Astrocyte (in vitro differentiated cells and primary cell): Measurements from ENCODE around the gene ZNF254. TPM values are rescaled to one million over a fixed set of nuclear protein-coding genes. Genes with fewer than 3 reads are reported as not detected.

Experiments used
- DNase-seq: peaks from one replicate; pipeline ENCODE4 v3.0.0-alpha.2; 2010; ENCODE audit warnings: low read depth
- FAIRE-seq: peaks from 2 replicates; lab custom pipeline; 2011; peaks lifted over from hg19 to GRCh38; lab: Jason Lieb, UNC
- H2AFZ ChIP-seq: 2 replicates; pipeline ENCODE4 v1.6.0; 2012; ENCODE audit warnings: low read depth, low read length, inconsistent platforms
- H3K27ac ChIP-seq: 2 replicates; pipeline ENCODE4 v1.5.1; 2011; ENCODE audit warnings: low read depth, low read length, inconsistent platforms
- H3K27me3 ChIP-seq: 2 replicates; pipeline ENCODE4 v1.6.0; 2011; ENCODE audit warnings: low read length, inconsistent platforms; ENCODE audit not compliant: insufficient read depth
- H3K36me3 ChIP-seq: 2 replicates; pipeline ENCODE4 v1.5.1; 2011; ENCODE audit warnings: low read length, inconsistent platforms; ENCODE audit not compliant: insufficient read depth
- H3K4me1 ChIP-seq: 2 replicates; pipeline ENCODE4 v1.5.1; 2011; ENCODE audit warnings: low read length, inconsistent platforms; ENCODE audit not compliant: insufficient read depth
- H3K4me2 ChIP-seq: 2 replicates; pipeline ENCODE4 v1.6.0; 2012; ENCODE audit warnings: low read length, inconsistent platforms
- H3K4me3 ChIP-seq: 2 replicates; pipeline ENCODE4 v1.5.1; 2011; ENCODE audit warnings: low read depth, mild to moderate bottlenecking, low read length, inconsistent platforms; ENCODE audit not compliant: insufficient read depth
- H3K79me2 ChIP-seq: 2 replicates; pipeline ENCODE4 v1.6.0; 2012; ENCODE audit warnings: mild to moderate bottlenecking, low read length, inconsistent platforms; ENCODE audit not compliant: insufficient read depth
- H3K9ac ChIP-seq: 2 replicates; pipeline ENCODE4 v1.6.0; 2012; ENCODE audit warnings: mild to moderate bottlenecking, low read length, inconsistent platforms
- H3K9me3 ChIP-seq: 2 replicates; pipeline ENCODE4 v1.5.1; 2012; ENCODE audit warnings: low read depth, mild to moderate bottlenecking, low read length, inconsistent platforms; ENCODE audit not compliant: insufficient read depth
- H4K20me1 ChIP-seq: 2 replicates; pipeline ENCODE4 v1.6.0; 2012; ENCODE audit warnings: low read length, inconsistent platforms; ENCODE audit not compliant: insufficient read depth
- H3K27ac Mint-ChIP-seq: one replicate; pipeline ENCODE4 v1.8.0; 2021; ENCODE audit warnings: mild to moderate bottlenecking, mixed read lengths; ENCODE audit not compliant: unreplicated experiment
- H3K27me3 Mint-ChIP-seq: one replicate; pipeline ENCODE4 v1.8.0; 2021; ENCODE audit warnings: low read depth, mixed read lengths; ENCODE audit not compliant: unreplicated experiment
- H3K36me3 Mint-ChIP-seq: one replicate; pipeline ENCODE4 v1.8.0; 2021; ENCODE audit warnings: low read depth, mixed read lengths; ENCODE audit not compliant: unreplicated experiment
- H3K4me1 Mint-ChIP-seq: one replicate; pipeline ENCODE4 v1.8.0; 2021; ENCODE audit warnings: low read depth, mixed read lengths; ENCODE audit not compliant: unreplicated experiment
- H3K4me3 Mint-ChIP-seq: one replicate; pipeline ENCODE4 v1.8.0; 2021; ENCODE audit warnings: mild to moderate bottlenecking, moderate library complexity, mixed read lengths; ENCODE audit not compliant: unreplicated experiment
- H3K9me3 Mint-ChIP-seq: one replicate; pipeline ENCODE4 v1.8.0; 2021; ENCODE audit warnings: mild to moderate bottlenecking, mixed read lengths; ENCODE audit not compliant: unreplicated experiment
- EZH2 ChIP-seq: IDR thresholded peaks from 2 replicates; pipeline ENCODE4 v1.6.1; 2012; ENCODE audit warnings: mild to moderate bottlenecking, low read length, inconsistent platforms; ENCODE audit not compliant: insufficient read depth
- total RNA-seq: library from RNA; stranded (reverse); gene quantifications from 2 replicates; pipeline ENCODE4 v1.2.1, GENCODE V29; 2021
- TF ChIP-seq, protein P1 (sequence below): IDR thresholded peaks from 2 replicates; pipeline ENCODE4 v1.5.1; 2011; ENCODE audit warnings: low read depth, mild to moderate bottlenecking, inconsistent platforms, low read length, moderate library complexity; ENCODE audit not compliant: insufficient read depth

ZNF254 gene
- total RNA-seq, 1 donor from 2014 or later, result 20.4 TPM

- H3K27ac ChIP-seq, result no peak overlapping the region
- Mint-ChIP-seq H3K27me3 (no peaks in the 10 kb centered on the region), H3K9me3 (peaks cover 24% of the 10 kb centered on the region), H3K4me3 (no peak overlapping the region), H3K36me3 (peaks cover 26% of the 10 kb centered on the region), H3K27ac (no peak overlapping the region), H3K4me1 (no peaks in the 10 kb centered on the region)
- FAIRE-seq, result no peak
- no peaks in the 10 kb centered on the region for H4K20me1 ChIP-seq
- no peaks in the 10 kb centered on the region for H3K27me3 ChIP-seq
- no peak overlapping the region for H2AFZ ChIP-seq
- no peak overlapping the region for H3K4me2 ChIP-seq
- no peaks in the 10 kb centered on the region for H3K79me2 ChIP-seq
- H3K9ac ChIP-seq, result no peak overlapping the region
- H3K9me3 ChIP-seq, result no peaks in the 10 kb centered on the region
- TF ChIP-seq EZH2, result no peak
- TF ChIP-seq, protein P1, sequence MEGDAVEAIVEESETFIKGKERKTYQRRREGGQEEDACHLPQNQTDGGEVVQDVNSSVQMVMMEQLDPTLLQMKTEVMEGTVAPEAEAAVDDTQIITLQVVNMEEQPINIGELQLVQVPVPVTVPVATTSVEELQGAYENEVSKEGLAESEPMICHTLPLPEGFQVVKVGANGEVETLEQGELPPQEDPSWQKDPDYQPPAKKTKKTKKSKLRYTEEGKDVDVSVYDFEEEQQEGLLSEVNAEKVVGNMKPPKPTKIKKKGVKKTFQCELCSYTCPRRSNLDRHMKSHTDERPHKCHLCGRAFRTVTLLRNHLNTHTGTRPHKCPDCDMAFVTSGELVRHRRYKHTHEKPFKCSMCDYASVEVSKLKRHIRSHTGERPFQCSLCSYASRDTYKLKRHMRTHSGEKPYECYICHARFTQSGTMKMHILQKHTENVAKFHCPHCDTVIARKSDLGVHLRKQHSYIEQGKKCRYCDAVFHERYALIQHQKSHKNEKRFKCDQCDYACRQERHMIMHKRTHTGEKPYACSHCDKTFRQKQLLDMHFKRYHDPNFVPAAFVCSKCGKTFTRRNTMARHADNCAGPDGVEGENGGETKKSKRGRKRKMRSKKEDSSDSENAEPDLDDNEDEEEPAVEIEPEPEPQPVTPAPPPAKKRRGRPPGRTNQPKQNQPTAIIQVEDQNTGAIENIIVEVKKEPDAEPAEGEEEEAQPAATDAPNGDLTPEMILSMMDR, result peak; percentile 19
- DNase-seq, result peak; percentile 9
- peaks cover 3% of the 10 kb centered on the region for H3K36me3 ChIP-seq
- H3K4me1 ChIP-seq, result no peaks in the 10 kb centered on the region
- H3K4me3 ChIP-seq, result no peak overlapping the region
Observed at GRCh38 chr19:24159707-24160106, 72.7 kb downstream of the ZNF254 start.

DNA sequence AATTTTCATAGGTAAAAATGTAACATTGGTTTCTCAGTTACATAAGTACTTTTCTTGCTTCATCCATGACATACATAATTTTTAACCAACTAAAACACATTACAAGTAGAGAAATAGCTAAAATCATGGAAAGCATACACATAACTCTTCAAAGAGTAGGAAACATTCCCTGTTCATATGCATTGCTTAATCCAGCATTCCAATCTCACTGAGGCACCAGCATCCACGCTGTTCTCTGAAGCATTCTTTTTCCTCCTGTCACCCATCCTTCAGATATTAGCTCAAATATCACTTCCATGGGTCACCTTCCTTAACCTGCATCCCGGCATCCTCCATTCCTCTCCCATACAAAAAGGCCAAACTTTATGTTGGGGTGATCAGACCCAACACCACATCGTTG is 79.1 kb downstream of the ZNF254 start:
- Histone ChIP-seq H3K36me3 (peaks cover 3% of the 10 kb centered on the region), H3K27ac (no peak overlapping the region), H3K27me3 (no peaks in the 10 kb centered on the region), H2AFZ (no peak overlapping the region), H3K9ac (no peak overlapping the region), H3K9me3 (peaks cover 2% of the 10 kb centered on the region), H3K4me1 (no peaks in the 10 kb centered on the region), H3K4me3 (no peak overlapping the region), H4K20me1 (no peaks in the 10 kb centered on the region), H3K4me2 (no peak overlapping the region), H3K79me2 (no peaks in the 10 kb centered on the region)
- no peak for FAIRE-seq
- TF ChIP-seq EZH2, result no peak
- TF ChIP-seq, protein P1, result no peak
- no peak overlapping the region for H3K27ac Mint-ChIP-seq
- H3K9me3 Mint-ChIP-seq, result peaks cover 9% of the 10 kb centered on the region
- H3K27me3 Mint-ChIP-seq, result no peaks in the 10 kb centered on the region
- peaks cover 2% of the 10 kb centered on the region for H3K4me1 Mint-ChIP-seq
- peaks cover 4% of the 10 kb centered on the region for H3K36me3 Mint-ChIP-seq
- H3K4me3 Mint-ChIP-seq, result no peak overlapping the region
- DNase-seq, result peak; percentile 8

- peaks cover 14% of the 10 kb centered on the region for H3K9me3 ChIP-seq
- no peak overlapping the region for H3K4me2 ChIP-seq
- FAIRE-seq, result no peak
- H3K36me3 ChIP-seq, result no peaks in the 10 kb centered on the region
- TF ChIP-seq, protein P1, result no peak
- no peak for TF ChIP-seq EZH2
- no peaks in the 10 kb centered on the region for H3K79me2 ChIP-seq
- H3K27ac Mint-ChIP-seq, result no peak overlapping the region
- H3K9me3 Mint-ChIP-seq, result peaks cover 13% of the 10 kb centered on the region
- H3K27me3 Mint-ChIP-seq, result no peaks in the 10 kb centered on the region
- H3K36me3 Mint-ChIP-seq, result no peaks in the 10 kb centered on the region
- no peak overlapping the region for H3K9ac ChIP-seq
- no peaks in the 10 kb centered on the region for H3K4me1 ChIP-seq
- H3K27me3 ChIP-seq, result no peaks in the 10 kb centered on the region
- no peaks in the 10 kb centered on the region for H4K20me1 ChIP-seq
- H3K4me3 ChIP-seq, result no peak overlapping the region
- DNase-seq, result no peak
- H3K27ac ChIP-seq, result no peak overlapping the region
- H3K4me1 Mint-ChIP-seq, result no peaks in the 10 kb centered on the region
- H3K4me3 Mint-ChIP-seq, result no peak overlapping the region
- H2AFZ ChIP-seq, result no peak overlapping the region
Observed at GRCh38 chr19:24173882-24174281, 86.9 kb downstream of the ZNF254 start.
